ENCODE results near the gene PTRHD1. TPM values are rescaled to one million over a fixed set of nuclear protein-coding genes. Genes with fewer than 3 reads are reported as not detected.

The PTRHD1 gene
- total RNA-seq, 4 donors from 2014 or later: 17.3 to 45.0 (median 37.3) TPM

GRCh38 chr2:24744356-24744755 lies 48.8 kb downstream of the PTRHD1 start:
- Histone ChIP-seq H3K27ac (no peak overlapping the region), H3K4me1 (peaks cover under 1 to 9% of the 10 kb centered on the region in 2 donors), H3K9me3 (no peaks in the 10 kb centered on the region), H3K27me3 (no peaks in the 10 kb centered on the region), H3K4me3 (no peak overlapping the region), H3K36me3 (peaks cover 0 to 23% of the 10 kb centered on the region in 2 donors)
- TF ChIP-seq POLR2A (IDR thresholded peaks at IDR 0.05): no peak
- TF ChIP-seq, protein P1, sequence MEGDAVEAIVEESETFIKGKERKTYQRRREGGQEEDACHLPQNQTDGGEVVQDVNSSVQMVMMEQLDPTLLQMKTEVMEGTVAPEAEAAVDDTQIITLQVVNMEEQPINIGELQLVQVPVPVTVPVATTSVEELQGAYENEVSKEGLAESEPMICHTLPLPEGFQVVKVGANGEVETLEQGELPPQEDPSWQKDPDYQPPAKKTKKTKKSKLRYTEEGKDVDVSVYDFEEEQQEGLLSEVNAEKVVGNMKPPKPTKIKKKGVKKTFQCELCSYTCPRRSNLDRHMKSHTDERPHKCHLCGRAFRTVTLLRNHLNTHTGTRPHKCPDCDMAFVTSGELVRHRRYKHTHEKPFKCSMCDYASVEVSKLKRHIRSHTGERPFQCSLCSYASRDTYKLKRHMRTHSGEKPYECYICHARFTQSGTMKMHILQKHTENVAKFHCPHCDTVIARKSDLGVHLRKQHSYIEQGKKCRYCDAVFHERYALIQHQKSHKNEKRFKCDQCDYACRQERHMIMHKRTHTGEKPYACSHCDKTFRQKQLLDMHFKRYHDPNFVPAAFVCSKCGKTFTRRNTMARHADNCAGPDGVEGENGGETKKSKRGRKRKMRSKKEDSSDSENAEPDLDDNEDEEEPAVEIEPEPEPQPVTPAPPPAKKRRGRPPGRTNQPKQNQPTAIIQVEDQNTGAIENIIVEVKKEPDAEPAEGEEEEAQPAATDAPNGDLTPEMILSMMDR (IDR thresholded peaks at IDR 0.05 in 4 of 5, conservative IDR thresholded peaks at IDR 0.05 in 1 of 5): no peak
- no peak for DNase-seq
- no peak for ATAC-seq
- in situ Hi-C loops (cut with MboI; ENCODE audit: low sequenced_read_pairs in 4 of 4): no loop called here
- intact Hi-C loops (cut with DNase I; ENCODE audit: low total_unique reads): loop anchor here (5.0 kb wide), 1 partner anchor 48 kb away; the partner anchor contains the start of genes CENPO and PTRHD1

GRCh38 chr2:24743924-24744323 lies 49.3 kb downstream of the PTRHD1 start:
- Histone ChIP-seq H3K27me3 (no peaks in the 10 kb centered on the region), H3K4me3 (no peak overlapping the region), H3K4me1 (peaks cover 5 to 13% of the 10 kb centered on the region in 2 donors), H3K36me3 (peaks cover 0 to 23% of the 10 kb centered on the region in 2 donors), H3K27ac (no peak overlapping the region), H3K9me3 (no peaks in the 10 kb centered on the region)
- DNase-seq (no peak), ATAC-seq (no peak)
- intact Hi-C loops (cut with DNase I; ENCODE audit: low total_unique reads): loop anchor here (5.0 kb wide), 1 partner anchor 48 kb away; the partner anchor contains the start of genes CENPO and PTRHD1
- in situ Hi-C loops (cut with MboI; ENCODE audit: low sequenced_read_pairs in 4 of 4): no loop called here
- TF ChIP-seq POLR2A (IDR thresholded peaks at IDR 0.05): no peak
- TF ChIP-seq, protein P1 (IDR thresholded peaks at IDR 0.05 in 4 of 5, conservative IDR thresholded peaks at IDR 0.05 in 1 of 5): no peak

- no peak for DNase-seq
- peaks cover 0 to 23% of the 10 kb centered on the region in 2 donors for H3K36me3 ChIP-seq
- peaks cover 16 to 25% of the 10 kb centered on the region in 2 donors for H3K4me1 ChIP-seq
- in situ Hi-C loops (cut with MboI; ENCODE audit: low sequenced_read_pairs in 4 of 4): no loop called here
- intact Hi-C loops (cut with DNase I; ENCODE audit: low total_unique reads): loop anchor here (5.0 kb wide), 1 partner anchor 50 kb away; the partner anchor contains the start of genes CENPO and PTRHD1
- TF ChIP-seq, protein P1 (IDR thresholded peaks at IDR 0.05 in 4 of 5, conservative IDR thresholded peaks at IDR 0.05 in 1 of 5): no peak
- no peak for TF ChIP-seq POLR2A (IDR thresholded peaks at IDR 0.05)
- H3K9me3 ChIP-seq: no peaks in the 10 kb centered on the region
- H3K4me3 ChIP-seq: no peak overlapping the region
- H3K27me3 ChIP-seq: no peaks in the 10 kb centered on the region
- ATAC-seq: no peak
- no peak overlapping the region for H3K27ac ChIP-seq
Measured at GRCh38 chr2:24742730-24743129, 50.5 kb downstream of the PTRHD1 start.

GRCh38 chr2:24740142-24740541 lies 53.0 kb downstream of the PTRHD1 start:
- H3K27ac ChIP-seq: peak overlapping the region in 3 of 4 donors; percentile 30 to 55 (median 32)
- ATAC-seq (no peak), DNase-seq (no peak)
- in situ Hi-C loops (cut with MboI; ENCODE audit: low sequenced_read_pairs in 4 of 4) (no loop called here), intact Hi-C loops (cut with DNase I; ENCODE audit: low total_unique reads) (loop anchor here (5.0 kb wide), 1 partner anchor 52 kb away; the partner anchor contains the start of genes CENPO and PTRHD1)
- no peak overlapping the region for H3K4me3 ChIP-seq
- no peaks in the 10 kb centered on the region for H3K9me3 ChIP-seq
- no peaks in the 10 kb centered on the region for H3K27me3 ChIP-seq
- TF ChIP-seq POLR2A (IDR thresholded peaks at IDR 0.05): no peak
- TF ChIP-seq, protein P1 (IDR thresholded peaks at IDR 0.05 in 4 of 5, conservative IDR thresholded peaks at IDR 0.05 in 1 of 5): no peak
- H3K36me3 ChIP-seq: peaks cover 0 to 23% of the 10 kb centered on the region in 2 donors
- peaks cover 20 to 35% of the 10 kb centered on the region in 2 donors for H3K4me1 ChIP-seq

Other genes starting within 250 kb of the PTRHD1 start
- 1 to 10 TPM; 1.2 to 3.6 (median 2.7) TPM for gene CENPO, start within 50 bp of the PTRHD1 start, total RNA-seq
- gene ADCY3, start 126.8 kb upstream of the PTRHD1 start, total RNA-seq: 10 to 100 TPM in 2 of 4 donors, 1 to 10 TPM in 2; 3.9 to 16.6 (median 12.3) TPM
- gene DNAJC27, start 178.6 kb upstream of the PTRHD1 start, total RNA-seq: 10 to 100 TPM in 1 of 4 donors, 1 to 10 TPM in 3; 3.0 to 11.0 (median 4.9) TPM
- gene EFR3B, start 248.7 kb upstream of the PTRHD1 start, total RNA-seq: 1 to 10 TPM in 1 of 4 donors, under 1 TPM in 3; 0.29 to 1.4 (median 0.67) TPM